HG03439 (cell line): ENCODE results near the gene CHMP4B.

Source experiments
- ATAC-seq: cut with Tn5 transposase; IDR thresholded peaks from one replicate; pipeline ENCODE4 v1.9.1; 2021; ENCODE audit warnings: mild to moderate bottlenecking, moderate library complexity; ENCODE audit not compliant: unreplicated experiment

CHMP4B gene, protein sequence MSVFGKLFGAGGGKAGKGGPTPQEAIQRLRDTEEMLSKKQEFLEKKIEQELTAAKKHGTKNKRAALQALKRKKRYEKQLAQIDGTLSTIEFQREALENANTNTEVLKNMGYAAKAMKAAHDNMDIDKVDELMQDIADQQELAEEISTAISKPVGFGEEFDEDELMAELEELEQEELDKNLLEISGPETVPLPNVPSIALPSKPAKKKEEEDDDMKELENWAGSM

DNA sequence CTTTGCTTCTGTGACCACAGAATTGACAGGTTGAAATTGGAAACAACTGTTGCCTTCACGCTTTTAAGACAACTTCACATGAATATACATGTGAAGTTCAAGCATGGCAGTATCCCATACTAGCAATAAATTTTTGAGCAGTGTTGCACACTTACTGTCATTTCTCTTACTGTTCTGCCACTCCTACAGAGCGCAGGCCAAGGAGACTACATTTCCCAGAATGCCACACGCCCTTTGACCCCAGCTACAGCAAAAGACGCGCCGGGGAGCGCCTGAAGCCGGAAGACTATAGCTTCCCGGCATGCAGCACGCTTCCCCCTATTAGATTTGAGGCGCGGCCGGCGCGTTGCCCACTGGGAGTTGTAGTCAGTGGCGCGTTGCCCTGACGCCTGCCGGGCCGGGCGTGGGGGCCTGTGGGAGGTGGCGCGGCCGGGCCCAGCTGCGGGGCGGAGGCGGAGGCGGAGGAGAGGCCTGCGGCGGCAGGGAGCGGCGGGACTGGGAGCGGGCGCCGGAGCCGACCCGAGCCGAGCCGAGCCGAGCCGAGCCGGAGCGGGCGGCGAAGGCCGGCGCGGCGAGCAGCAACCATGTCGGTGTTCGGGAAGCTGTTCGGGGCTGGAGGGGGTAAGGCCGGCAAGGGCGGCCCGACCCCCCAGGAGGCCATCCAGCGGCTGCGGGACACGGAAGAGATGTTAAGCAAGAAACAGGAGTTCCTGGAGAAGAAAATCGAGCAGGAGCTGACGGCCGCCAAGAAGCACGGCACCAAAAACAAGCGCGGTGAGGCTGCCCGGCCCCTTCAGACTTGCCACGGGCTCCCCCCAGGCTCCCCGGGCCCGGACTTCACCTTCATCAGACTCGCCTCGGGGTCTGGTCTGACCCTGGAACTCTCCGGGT is at the start of gene CHMP4B:
CHMP4B (plus strand) TSS at position 464 of the 891 bp plus-strand sequence; CDS start at position 585, 121 bp downstream.
- peak; percentile 97 for ATAC-seq

DNA sequence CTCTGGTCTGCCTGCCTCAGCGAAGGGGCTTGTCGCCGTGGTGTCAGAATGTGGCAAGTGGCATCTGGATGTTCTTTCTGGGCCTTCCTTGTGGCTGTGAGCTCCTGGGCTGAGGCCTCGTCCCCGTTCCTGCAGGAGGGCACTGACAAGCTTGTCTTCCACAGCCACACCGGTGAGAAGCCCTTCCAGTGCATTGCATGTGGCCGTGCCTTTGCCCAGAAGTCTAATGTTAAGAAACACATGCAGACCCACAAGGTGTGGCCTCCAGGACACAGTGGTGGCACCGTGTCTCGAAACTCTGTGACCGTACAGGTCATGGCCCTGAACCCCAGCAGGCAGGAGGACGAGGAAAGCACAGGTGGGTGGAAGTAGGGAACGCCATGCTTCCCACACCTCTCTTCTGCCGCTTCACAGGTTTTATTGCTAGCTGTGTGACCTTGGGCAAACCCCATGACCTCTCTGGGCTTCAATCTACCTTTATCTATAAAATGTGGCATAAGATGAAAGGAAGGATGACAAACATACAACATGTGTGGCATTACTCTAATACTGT is 49.4 kb upstream of the CHMP4B start:
- no peak for ATAC-seq

DNA sequence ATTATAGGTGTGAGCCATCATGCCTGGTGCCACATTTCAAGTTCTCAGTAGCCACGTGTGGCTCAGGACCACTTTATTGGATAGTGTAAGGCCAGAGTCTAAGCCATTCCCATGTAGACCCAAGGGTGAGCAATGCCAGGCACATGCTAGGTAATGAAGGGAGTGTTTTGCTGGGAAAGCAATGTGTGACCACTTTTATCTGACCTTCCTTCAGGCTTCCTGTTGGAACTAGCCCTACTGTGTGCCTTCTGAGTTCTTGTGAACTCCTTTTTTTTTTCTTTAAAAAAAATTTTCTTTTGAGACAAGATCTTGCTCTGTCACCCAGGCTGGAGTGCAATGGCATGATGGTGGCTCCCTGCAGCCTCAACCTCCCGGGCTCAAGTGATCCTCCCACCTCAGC is 46.0 kb upstream of the CHMP4B start:
- ATAC-seq = no peak

DNA sequence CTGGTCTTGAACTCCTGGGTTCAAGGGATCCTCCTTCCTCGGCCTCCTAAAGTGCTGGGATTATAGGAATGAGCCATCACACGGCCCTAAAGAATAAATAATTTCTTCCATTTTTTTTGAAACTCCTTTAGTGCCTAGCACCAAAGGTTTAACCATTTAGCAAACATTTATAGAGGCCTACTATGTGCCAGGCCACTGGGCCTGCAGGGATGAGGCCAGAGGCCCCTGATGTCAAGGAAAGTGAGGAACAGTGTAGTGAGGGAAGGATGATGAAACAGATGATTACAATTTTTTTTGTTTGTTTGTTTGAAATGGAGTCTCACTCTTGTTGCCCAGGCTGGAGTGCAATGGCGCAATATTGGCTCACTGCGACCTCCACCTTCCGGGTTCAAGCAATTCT is 45.6 kb upstream of the CHMP4B start:
- no peak for ATAC-seq

DNA sequence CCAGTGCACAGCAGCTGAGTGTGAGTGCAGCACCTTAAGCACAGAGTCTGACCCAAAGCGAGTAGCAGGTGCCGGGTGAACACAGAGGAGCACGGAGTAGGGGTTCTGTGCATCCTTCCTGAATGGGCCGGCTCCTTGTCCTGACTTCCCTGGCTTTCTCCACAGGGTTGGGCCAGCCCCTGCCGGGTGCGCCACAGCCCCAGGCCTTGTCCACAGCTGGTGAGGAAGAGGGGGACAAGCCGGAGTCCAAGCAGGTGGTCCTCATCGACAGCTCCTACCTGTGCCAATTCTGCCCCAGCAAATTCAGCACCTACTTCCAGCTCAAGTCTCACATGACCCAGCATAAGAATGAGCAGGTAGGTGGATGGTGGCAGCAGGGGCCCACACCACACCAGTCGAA is 44.5 kb upstream of the CHMP4B start:
- no peak for ATAC-seq

DNA sequence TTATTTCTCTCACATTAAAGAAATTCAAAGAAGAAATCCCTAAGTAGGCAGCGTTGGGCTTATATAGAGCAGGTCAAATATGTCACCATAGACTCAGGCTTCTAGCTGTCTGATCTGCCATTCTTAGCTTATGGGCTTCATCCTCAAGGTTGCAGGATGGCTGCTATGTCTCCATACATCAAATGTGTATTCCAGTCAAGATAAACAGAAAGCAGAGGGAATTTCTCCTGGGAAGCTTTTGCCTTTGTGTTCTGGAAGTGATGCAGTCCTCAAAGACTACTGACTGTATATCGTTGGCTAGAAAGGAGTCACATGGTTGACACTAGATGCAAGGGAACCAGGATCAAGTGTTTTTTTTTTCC is 43.4 kb upstream of the CHMP4B start:
- no peak for ATAC-seq

DNA sequence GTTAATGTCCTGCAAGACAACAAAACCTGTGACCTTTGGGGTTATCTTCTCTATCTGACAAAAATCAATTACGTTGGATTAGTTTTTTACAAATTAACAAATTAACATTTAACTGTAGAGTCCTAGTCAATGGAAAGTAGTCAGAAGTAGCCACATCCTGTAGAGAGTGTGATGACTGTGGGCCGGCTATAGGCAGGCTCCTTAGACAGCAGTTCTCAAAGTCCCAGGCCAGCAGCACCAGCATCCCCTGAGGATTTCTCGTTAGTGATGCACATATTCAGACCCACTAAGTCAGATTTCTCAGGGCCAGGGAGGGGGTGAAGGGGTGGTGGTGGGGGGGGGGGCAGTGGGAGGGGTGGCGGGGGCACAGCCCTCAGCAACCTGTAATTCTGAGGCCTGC is 42.1 kb upstream of the CHMP4B start:
- ATAC-seq = no peak

DNA sequence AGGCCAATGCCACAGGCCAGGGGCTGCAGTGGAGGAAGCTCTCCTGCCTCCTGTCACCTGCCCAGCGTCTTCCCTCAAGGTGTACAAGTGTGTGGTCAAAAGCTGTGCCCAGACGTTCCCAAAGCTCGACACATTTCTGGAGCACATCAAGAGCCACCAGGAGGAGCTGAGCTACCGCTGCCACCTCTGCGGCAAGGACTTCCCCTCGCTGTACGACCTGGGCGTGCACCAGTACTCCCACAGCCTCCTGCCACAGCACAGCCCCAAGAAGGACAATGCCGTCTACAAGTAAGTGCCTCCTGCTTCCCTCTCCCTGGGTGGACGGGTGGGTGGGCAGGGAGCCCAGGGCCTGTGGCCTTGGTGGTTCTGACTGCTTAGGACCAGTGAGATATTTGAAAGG is 41.1 kb upstream of the CHMP4B start:
- no peak for ATAC-seq

DNA sequence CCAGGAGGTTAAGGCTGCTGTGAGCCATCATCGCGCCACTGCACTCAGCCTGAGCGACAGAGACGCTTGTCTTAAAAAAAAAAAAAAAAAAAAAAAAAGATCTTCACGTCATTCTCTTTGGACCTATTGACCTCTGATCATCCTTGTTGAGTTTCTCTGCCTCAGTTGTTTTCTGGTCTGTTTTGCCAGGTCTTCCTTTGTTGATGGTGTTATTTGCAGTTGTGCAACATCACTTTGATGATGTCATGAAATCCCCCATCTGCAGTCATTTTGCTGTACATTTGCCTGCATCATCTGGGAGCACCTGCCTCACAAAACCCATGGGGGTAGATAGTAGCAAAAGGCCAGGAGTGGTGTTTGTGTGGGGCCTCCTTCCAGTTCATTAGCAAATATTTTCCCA is 39.2 kb upstream of the CHMP4B start:
- no peak for ATAC-seq

DNA sequence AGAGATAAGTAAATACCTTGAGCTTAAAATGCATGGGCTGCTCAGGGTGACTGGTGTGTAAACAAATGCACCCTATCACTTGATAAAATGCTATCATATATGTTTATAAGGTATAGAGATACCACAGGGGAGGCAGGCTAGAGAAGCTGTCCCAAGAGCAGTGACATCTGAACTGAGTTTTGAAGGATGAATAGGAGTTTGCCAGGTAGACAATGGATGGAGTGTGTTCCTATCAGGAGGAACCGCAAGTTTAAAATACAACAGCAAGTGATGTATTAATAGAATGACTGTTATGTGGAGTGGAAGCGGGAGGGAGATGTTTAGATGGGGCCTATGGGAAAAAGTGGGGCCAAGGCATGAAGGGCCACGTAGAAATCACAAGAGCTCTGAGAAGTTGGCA is 38.7 kb upstream of the CHMP4B start:
- no peak for ATAC-seq

DNA sequence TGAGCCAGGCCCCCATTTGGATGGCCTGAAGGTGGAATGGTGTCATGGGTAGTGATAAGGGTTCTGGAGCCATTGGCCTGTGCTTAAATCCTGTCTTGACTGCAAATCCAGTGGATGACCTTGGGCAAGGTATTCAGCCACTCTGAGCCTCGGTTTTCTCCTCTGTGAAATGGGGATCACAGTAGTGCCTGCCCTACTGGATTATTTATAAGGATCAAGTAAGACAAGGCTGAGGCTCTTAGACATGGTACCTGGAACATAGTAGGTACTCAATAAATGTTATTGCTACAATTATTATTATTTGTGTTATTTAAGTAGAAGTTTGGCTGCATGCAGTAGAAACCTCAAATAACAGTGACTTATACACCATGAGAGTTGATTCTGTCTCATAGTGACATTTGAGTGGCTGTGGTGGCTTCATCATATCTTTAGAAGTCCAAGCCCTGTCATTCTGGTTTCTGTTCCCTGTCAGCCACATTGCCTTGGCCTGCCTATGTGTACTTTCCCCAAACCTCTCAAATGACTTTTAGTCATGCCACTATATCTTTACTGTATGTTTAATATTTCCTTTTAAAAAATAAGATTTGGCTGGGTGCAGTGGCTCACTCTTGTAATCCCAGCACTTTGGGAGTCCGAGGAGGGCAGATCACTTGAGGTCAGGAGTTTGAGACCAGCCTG is 37.6 kb upstream of the CHMP4B start:
- ATAC-seq = no peak

DNA sequence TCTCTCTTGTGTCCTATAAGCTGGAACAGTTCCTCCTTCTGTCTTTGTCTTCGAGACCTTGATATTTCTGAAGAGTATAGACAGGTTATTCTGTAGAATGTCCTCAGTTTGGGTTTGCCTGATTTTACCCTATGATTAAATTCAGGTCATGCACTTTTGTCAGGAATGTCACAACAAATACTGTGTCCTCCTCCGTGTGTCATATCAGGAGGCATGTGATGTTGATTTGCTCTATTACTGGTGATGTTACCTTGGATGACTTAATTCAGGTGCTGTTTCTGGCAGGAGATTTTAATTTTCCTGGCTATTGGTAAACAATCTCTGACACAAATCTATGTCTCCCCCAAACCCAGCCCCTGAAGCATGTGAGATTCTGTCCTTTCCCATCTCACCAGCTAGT is 33.3 kb upstream of the CHMP4B start:
- ATAC-seq = no peak

DNA sequence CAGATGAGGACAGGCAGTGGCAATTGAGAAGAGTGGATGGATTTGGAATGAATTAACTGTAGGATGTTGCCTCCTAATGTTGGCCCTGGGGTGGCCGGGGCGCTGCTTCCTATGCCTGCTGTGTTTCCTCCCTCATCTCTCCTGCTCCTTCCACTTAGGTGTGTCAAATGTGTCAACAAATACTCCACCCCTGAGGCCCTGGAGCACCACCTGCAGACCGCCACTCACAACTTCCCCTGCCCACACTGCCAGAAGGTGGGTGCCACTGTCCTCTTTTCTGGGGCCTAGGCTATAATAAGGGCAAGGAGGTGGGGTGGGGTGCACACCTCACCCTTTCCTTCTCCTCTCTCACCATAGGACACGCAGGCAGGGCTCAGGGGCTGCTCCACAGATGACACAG is 30.0 kb upstream of the CHMP4B start:
- no peak for ATAC-seq

DNA sequence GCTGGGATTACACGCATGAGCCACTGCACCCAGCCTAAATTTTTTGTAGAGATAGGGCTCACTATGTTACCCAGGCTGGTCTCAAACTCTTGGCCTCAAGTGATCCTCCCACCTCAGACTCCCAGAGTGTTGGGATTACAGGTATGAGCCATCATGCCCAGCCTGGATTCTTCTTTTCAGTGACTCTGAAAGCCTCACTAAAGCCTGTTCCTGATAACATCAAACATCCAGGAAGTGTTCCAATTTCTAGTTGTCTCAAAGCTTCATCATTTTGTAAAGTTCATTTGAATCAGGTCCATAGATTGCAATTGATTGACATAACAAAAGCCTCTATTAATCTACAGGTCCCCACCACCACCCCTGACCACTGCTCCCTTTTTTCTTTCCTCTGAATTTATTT is 29.2 kb upstream of the CHMP4B start:
- no peak for ATAC-seq

DNA sequence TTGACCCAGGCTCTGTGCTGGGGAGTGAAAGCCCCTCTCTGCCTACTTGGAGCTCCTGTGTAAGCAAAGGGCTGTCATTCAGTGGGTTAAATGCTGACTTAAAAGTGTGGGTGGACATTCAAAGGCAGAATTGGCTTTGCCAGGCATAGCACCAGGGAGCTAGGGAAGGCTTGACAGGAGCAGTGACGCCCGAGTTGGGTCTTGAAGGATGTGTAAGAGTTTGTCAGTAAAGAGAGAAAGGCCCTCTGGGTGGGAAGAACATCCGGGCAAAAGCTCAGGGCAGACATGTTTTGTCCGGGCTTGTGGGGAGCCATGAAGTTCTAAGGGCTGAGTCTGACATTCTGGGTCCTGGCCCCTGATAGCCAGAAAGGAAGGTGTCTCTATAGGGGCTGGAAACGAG is 27.9 kb upstream of the CHMP4B start:
- no peak for ATAC-seq

DNA sequence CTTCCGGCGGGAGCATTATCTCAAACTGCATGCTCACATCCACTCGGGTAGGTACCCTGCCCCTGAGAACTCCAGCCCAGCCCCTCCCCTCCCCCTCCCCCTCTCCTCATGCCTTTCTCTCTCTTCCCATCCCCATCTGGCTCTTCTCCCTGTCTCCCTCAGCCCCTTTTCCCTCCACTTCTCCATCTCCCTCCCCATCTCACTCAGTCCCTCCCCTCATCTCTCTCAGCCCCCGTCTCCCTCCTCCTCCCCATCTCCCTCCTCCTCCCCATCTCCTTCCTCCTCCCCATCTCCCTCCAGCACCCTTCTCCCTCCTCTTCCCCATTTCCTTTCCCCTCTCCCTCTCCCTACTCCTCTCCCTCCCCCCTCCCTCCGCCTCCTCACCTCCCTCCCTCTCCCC is 27.3 kb upstream of the CHMP4B start:
- no peak for ATAC-seq

DNA sequence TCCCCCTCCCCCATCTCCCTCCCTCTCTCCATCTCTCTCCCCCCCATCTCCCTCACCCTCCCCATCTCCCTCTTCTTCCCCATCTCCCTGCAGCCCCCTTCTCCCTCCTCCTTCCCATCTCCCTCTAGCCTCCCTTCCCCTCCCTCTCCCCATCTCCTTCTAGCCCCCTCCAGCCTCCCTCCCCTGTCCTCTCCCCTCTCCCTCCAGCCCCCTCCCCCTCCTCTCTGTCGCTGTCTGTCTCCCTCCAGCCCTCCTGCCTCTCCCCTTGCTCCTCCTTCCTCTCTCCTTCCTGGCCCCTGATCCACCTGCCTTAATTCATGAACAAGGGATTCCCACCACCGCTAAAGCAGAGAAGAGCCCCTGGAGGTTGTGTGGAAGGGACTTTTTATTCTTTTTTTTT is 26.9 kb upstream of the CHMP4B start:
- ATAC-seq = no peak

DNA sequence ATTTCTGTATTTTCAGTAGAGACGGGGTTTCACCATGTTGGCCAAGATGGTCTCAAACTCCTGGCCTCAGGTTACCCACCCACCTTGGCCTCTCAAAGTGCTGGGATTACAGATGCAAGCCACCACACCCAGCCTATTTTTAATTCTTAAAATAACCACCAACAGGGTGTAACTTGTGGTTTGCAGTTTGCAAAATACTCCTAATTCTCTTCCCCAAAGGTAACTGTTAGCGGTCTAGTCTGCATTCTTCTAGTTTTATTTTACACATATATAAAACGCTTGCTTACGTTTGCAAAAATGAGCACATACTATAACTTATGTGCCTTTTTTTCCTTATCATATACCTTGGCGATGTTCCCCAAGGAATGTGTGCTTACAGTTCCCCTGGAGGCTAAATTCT is 25.6 kb upstream of the CHMP4B start:
- ATAC-seq = no peak

DNA sequence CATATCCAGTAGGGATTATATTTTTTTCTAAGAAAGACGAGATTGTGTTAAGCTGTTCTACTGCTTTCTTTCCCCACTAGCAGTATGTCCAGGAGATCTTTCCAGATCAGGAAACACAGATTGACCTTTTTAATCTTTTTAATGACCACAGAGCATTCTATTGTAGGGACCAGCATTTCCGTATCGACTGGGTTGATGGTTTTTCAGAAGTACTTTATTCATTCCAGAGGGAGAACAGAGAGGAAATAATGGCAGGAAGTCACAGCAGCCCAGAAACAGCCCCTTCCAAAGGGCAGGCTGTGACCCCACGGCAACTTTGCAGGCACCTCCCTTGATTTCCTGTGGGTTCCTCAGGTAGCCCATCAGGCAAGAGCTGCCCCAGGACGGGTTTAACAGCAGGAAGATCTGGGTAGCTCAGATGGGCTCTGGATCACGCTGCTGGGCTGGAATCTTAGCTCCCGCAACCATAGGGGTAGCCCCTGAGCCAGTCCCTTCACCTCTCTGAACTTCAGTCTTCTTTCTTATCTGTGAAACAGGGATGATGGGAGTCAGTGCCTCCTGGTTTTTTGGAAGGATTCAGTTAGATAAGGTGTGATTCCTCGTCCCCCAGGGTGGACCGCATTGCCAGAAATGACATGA is 23.8 kb upstream of the CHMP4B start:
- ATAC-seq = no peak

DNA sequence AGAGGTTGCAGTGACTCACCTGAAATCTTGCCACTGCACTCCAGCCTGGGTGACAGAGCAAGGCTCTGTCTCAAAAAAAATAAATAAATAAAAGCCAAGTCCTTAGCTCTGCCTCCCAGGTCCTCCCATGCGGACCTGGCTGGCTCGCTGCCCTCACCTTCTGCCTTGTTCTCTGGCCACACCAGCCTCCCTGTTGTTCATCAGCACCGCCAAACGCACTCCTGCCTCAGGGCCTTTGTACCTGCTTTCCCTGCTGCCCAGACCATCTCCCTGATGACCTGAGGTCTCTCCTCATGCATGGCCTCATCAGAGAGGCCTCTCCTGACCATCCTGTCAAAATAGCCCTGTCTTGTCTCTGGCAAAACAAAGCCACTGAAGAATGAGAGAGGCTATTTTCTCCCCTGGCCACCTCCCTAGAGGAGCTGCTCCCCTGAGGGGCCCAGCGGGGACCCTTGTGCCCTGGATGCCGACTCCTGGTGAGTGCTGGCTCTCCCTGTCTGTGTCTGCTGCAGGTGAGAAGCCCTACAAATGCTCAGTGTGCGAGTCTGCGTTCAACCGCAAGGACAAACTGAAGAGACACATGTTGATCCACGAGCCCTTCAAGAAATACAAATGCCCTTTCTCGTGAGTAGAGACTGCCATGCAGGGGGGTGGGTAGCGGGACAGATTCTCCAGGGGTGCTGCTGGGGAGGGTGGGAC is 22.6 kb upstream of the CHMP4B start:
- no peak for ATAC-seq
